Liver (tissue), 9 donors: ENCODE results near the gene OIT3. TPM values are rescaled to one million over a fixed set of nuclear protein-coding genes. Genes with fewer than 3 reads are reported as not detected.
A peak's percentile ranks its signal among the peaks of the same experiment; 100 is the strongest.

Experiments used
- DNase-seq: peaks from one replicate; pipeline ENCODE4 v3.0.0-alpha.2; 2017; ENCODE audit warnings: low spot score
- H3K27ac ChIP-seq, 2 donors: one replicate each; pipeline ENCODE4 v1.7.0; 2013; ENCODE audit warnings: inconsistent platforms in 2 of 2, low read length in 2 of 2, control low read depth in 1 of 2, low read depth in 1 of 2, mild to moderate bottlenecking in 1 of 2
- H3K27me3 ChIP-seq, 4 donors: one replicate each; pipeline versions ENCODE4 v1.6.1 to v1.7.0; 2013; ENCODE audit warnings: low read length in 3 of 4, inconsistent platforms in 1 of 4, mild to moderate bottlenecking in 1 of 4, moderate library complexity in 1 of 4; ENCODE audit not compliant: control insufficient read depth in 4 of 4, insufficient read depth in 4 of 4
- H3K36me3 ChIP-seq, 4 donors: one replicate each; pipeline versions ENCODE4 v1.6.1 to v1.7.0; 2013; ENCODE audit warnings: low read length in 3 of 4, mild to moderate bottlenecking in 3 of 4, low read depth in 1 of 4, moderate library complexity in 1 of 4; ENCODE audit not compliant: control insufficient read depth in 4 of 4, insufficient read depth in 3 of 4
- H3K4me1 ChIP-seq, 4 donors: one replicate each; pipeline versions ENCODE4 v1.6.1 to v1.7.0; 2013; ENCODE audit warnings: low read length in 3 of 4, mild to moderate bottlenecking in 3 of 4, moderate library complexity in 1 of 4; ENCODE audit not compliant: control insufficient read depth in 4 of 4, insufficient read depth in 4 of 4
- H3K4me3 ChIP-seq, 3 donors: one replicate each; pipeline versions ENCODE4 v1.6.1 to v1.7.0; 2013; ENCODE audit warnings: low read length in 3 of 3, control low read depth in 1 of 3, low read depth in 1 of 3, mild to moderate bottlenecking in 1 of 3
- H3K9ac ChIP-seq, 2 donors: one replicate each; pipeline ENCODE4 v1.7.0; 2013; ENCODE audit warnings: low read length in 2 of 2, mild to moderate bottlenecking in 2 of 2, moderate library complexity in 2 of 2, control low read depth in 1 of 2, low read depth in 1 of 2
- H3K9me3 ChIP-seq, 4 donors: one replicate each; pipeline versions ENCODE4 v1.6.1 to v1.7.0; 2013; ENCODE audit warnings: low read length in 3 of 4; ENCODE audit not compliant: control insufficient read depth in 4 of 4
- ATF3 ChIP-seq: IDR thresholded peaks from 2 replicates; pipeline ENCODE4 v1.6.1; 2016; ENCODE audit warnings: antibody characterized with exemption
- CTCF ChIP-seq: fragments of 150-350 bp; IDR thresholded peaks from 2 replicates; pipeline ENCODE4 v1.5.1; 2017; ENCODE audit warnings: improper control_type of control experiment, low read depth, low read length; ENCODE audit not compliant: missing input control
- EGR1 ChIP-seq, 2 donors: IDR thresholded peaks; 2 replicates each; pipeline ENCODE4 v1.6.1; 2016 to 2018; ENCODE audit warnings: antibody characterized with exemption in 2 of 2, low read depth in 2 of 2
- FOXA1 ChIP-seq: IDR thresholded peaks from 2 replicates; pipeline ENCODE4 v1.6.1; 2016; ENCODE audit warnings: antibody characterized with exemption
- FOXA2 ChIP-seq: IDR thresholded peaks from 2 replicates; pipeline ENCODE4 v1.6.1; 2016; ENCODE audit warnings: antibody characterized with exemption
- GABPA ChIP-seq, 2 donors: IDR thresholded peaks in 1 of 2; conservative IDR thresholded peaks in 1 of 2; 2 replicates each; pipeline ENCODE4 v1.6.1; 2016; ENCODE audit warnings: antibody characterized with exemption in 2 of 2, mild to moderate bottlenecking in 1 of 2, moderate library complexity in 1 of 2
- HNF4A ChIP-seq, 2 donors: conservative IDR thresholded peaks; 2 replicates each; pipeline ENCODE4 v1.6.1; 2016; ENCODE audit warnings: antibody characterized with exemption in 2 of 2, mild to moderate bottlenecking in 2 of 2
- HNF4G ChIP-seq: IDR thresholded peaks from 2 replicates; pipeline ENCODE4 v1.6.1; 2016; ENCODE audit warnings: antibody characterized with exemption
- JUND ChIP-seq, 2 donors: IDR thresholded peaks; 2 replicates each; pipeline ENCODE4 v1.6.1; 2016; ENCODE audit warnings: antibody characterized with exemption in 2 of 2
- MAX ChIP-seq: IDR thresholded peaks from 2 replicates; pipeline ENCODE4 v1.6.1; 2016; ENCODE audit warnings: antibody characterized with exemption
- NR2F2 ChIP-seq: IDR thresholded peaks from 2 replicates; pipeline ENCODE4 v1.6.1; 2016; ENCODE audit warnings: antibody characterized with exemption
- RAD21 ChIP-seq, 2 donors: IDR thresholded peaks; 2 replicates each; pipeline ENCODE4 v1.6.1; 2016; ENCODE audit warnings: antibody characterized with exemption in 2 of 2, mild to moderate bottlenecking in 2 of 2
- REST ChIP-seq: IDR thresholded peaks from 2 replicates; pipeline ENCODE4 v1.6.1; 2016; ENCODE audit warnings: antibody characterized with exemption, mild to moderate bottlenecking
- RXRA ChIP-seq, 2 donors: IDR thresholded peaks; 2 replicates each; pipeline ENCODE4 v1.6.1; 2017 to 2018; ENCODE audit warnings: antibody characterized with exemption in 2 of 2, mild to moderate bottlenecking in 1 of 2
- SP1 ChIP-seq: IDR thresholded peaks from 2 replicates; pipeline ENCODE4 v1.6.1; 2018; ENCODE audit warnings: antibody characterized with exemption, mild to moderate bottlenecking
- TAF1 ChIP-seq: conservative IDR thresholded peaks from 2 replicates; pipeline ENCODE4 v1.6.1; 2016; ENCODE audit warnings: antibody characterized with exemption, mild to moderate bottlenecking
- YY1 ChIP-seq: IDR thresholded peaks from 2 replicates; pipeline ENCODE4 v1.6.1; 2016; ENCODE audit warnings: antibody characterized with exemption, mild to moderate bottlenecking
- ZBTB33 ChIP-seq: IDR thresholded peaks from 2 replicates; pipeline ENCODE4 v1.6.1; 2016; ENCODE audit warnings: antibody characterized with exemption
- WGBS: extraction: QIAGEN DNeasy Blood & Tissue Kit; methylation state at CpG from one replicate; pipeline ENCODE4 v1.1.7; 2013; 5-methylcytosine and 5-hydroxymethylcytosine counted together
- polyA plus RNA-seq, 2 donors: library from polyadenylated mRNA; stranded (reverse) in 1 of 2; unstranded in 1 of 2; fragments of 200-250 nt in 1 of 2; fragments of >200 nt in 1 of 2; fragmentation: Nextera tagmentation in 1 of 2; extraction: Ambion mirVana in 1 of 2; gene quantifications; one replicate each; pipeline versions ENCODE4 v1.2.1 to v1.2.3, GENCODE V29; 2013 to 2015
- total RNA-seq, 2 donors: library from RNA; depleted of rRNA; stranded (reverse); fragments of >200 nt; gene quantifications; one replicate each; pipeline ENCODE4 v1.2.3, GENCODE V29; 2014
- donor health status: healthy.
- donor health status: healthy.
- donor health status: healthy.
- donor health status: healthy.
- donor health status: healthy.

OIT3 gene
- total and polyA plus RNA-seq, 4 donors, result 19.0 to 84.8 (median 59.8) TPM

GRCh38 chr10:72954596-72955554 lies 61.3 kb downstream of the OIT3 start, which contains the start of gene PLA2G12B:
Gene PLA2G12B (minus strand): TSS chr10:72954806. CDS start chr10:72954685, 121 bp downstream.
- Histone ChIP-seq H3K9ac (peak within 1 kb of the TSS; percentile 90 to 97), H3K4me3 (peak within 1 kb of the TSS; percentile 67 to 90 (median 85))

More at GRCh38 chr10:72954596-72955554, 61.3 kb downstream of the OIT3 start, which contains the start of gene PLA2G12B:
- TF ChIP-seq FOXA1 (no peak), REST (peak; percentile 89), SP1 (peak; percentile 80), EGR1 (IDR thresholded peaks at IDR 0.05; ENCODE audit: low read depth in 2 of 2) (peak in 1 of 2 donors; percentile 61), RXRA (IDR thresholded peaks at IDR 0.05) (peak; percentile 89 to 90), ATF3 (peak; percentile 36), RAD21 (IDR thresholded peaks at IDR 0.05) (peak in 1 of 2 donors; percentile 26), ZBTB33 (no peak), CTCF (peak; percentile 9), FOXA2 (peak; percentile 61), NR2F2 (peak; percentile 68), GABPA (IDR thresholded peaks at IDR 0.05 in 1 of 2, conservative IDR thresholded peaks at IDR 0.05 in 1 of 2) (no peak), TAF1 (peak; percentile 77), JUND (IDR thresholded peaks at IDR 0.05) (peak; percentile 77 to 83), HNF4G (peak; percentile 85), HNF4A (conservative IDR thresholded peaks at IDR 0.05) (peak; percentile 93), MAX (peak; percentile 52), YY1 (peak; percentile 78)
- H3K36me3 ChIP-seq, result no peaks in the 10 kb centered on the region
- peak within 1 kb of the TSS; percentile 93 to 99 for H3K27ac ChIP-seq
- H3K27me3 ChIP-seq, result no peaks in the 10 kb centered on the region
- no peaks in the 10 kb centered on the region for H3K9me3 ChIP-seq
- DNase-seq, result peak; percentile 47
- peaks cover 5 to 31% (median 11%) of the 10 kb centered on the region in 4 donors for H3K4me1 ChIP-seq
- 34% methylated on average over 12 of the region's 12 CpGs for WGBS
